GM19397 (cell line): Measurements from ENCODE around the gene PCP2.

Experiments
- ATAC-seq: cut with Tn5 transposase; IDR thresholded peaks from one replicate; pipeline ENCODE4 v1.9.1; 2021; ENCODE audit warnings: mild to moderate bottlenecking, moderate library complexity; ENCODE audit not compliant: unreplicated experiment

The PCP2 gene

GRCh38 chr19:7633698-7634097 lies at the start of gene PCP2:
Gene PCP2 (minus strand): TSS chr19:7633719. CDS start chr19:7633457, 262 bp downstream.
- ATAC-seq: no peak

- ATAC-seq: no peak
Observed at GRCh38 chr19:7682175-7682855, 48.8 kb upstream of the PCP2 start.

GRCh38 chr19:7681340-7682174 lies 48.0 kb upstream of the PCP2 start:
- no peak for ATAC-seq

GRCh38 chr19:7680606-7681339 lies 47.3 kb upstream of the PCP2 start, which contains the start of gene TRAPPC5:
Gene TRAPPC5 (plus strand): TSS chr19:7680833. CDS start chr19:7682254, 1,421 bp downstream.
- ATAC-seq: peak; percentile 52

- no peak for ATAC-seq
Observed at GRCh38 chr19:7679771-7680605, 46.5 kb upstream of the PCP2 start.

GRCh38 chr19:7678971-7679751 lies 45.6 kb upstream of the PCP2 start:
- ATAC-seq: no peak

GRCh38 chr19:7677669-7678311 lies 44.3 kb upstream of the PCP2 start:
- ATAC-seq: no peak

GRCh38 chr19:7676854-7677253 lies 43.3 kb upstream of the PCP2 start, which contains the start of gene MCEMP1:
Gene MCEMP1 (plus strand): TSS chr19:7677090. CDS start chr19:7677121, 31 bp downstream.
- ATAC-seq: no peak

GRCh38 chr19:7676376-7676775 lies 42.9 kb upstream of the PCP2 start:
- ATAC-seq: no peak

- no peak for ATAC-seq
Observed at GRCh38 chr19:7674010-7675005, 40.8 kb upstream of the PCP2 start.

- no peak for ATAC-seq
Observed at GRCh38 chr19:7672522-7672921, 39.0 kb upstream of the PCP2 start.

GRCh38 chr19:7670790-7671189 lies 37.3 kb upstream of the PCP2 start:
- no peak for ATAC-seq

- no peak for ATAC-seq
Observed at GRCh38 chr19:7670150-7670783, 36.7 kb upstream of the PCP2 start.

GRCh38 chr19:7669641-7670040 lies 36.1 kb upstream of the PCP2 start:
- no peak for ATAC-seq

GRCh38 chr19:7668842-7669241 lies 35.3 kb upstream of the PCP2 start, which contains the start of gene RETN:
Gene RETN (plus strand): TSS chr19:7669049. CDS start chr19:7669327, 278 bp downstream.
- ATAC-seq: no peak

GRCh38 chr19:7665076-7665475 lies 31.6 kb upstream of the PCP2 start:
- no peak for ATAC-seq

GRCh38 chr19:7663706-7664105 lies 30.2 kb upstream of the PCP2 start:
- no peak for ATAC-seq
